ENCODE data around the gene CNTNAP2.
"Not testable (repeated sequence)": the region's sequence is repeated elsewhere in the genome, so short reads cannot be mapped to it uniquely, and the experiment has no call there.

The CNTNAP2 gene

DNA sequence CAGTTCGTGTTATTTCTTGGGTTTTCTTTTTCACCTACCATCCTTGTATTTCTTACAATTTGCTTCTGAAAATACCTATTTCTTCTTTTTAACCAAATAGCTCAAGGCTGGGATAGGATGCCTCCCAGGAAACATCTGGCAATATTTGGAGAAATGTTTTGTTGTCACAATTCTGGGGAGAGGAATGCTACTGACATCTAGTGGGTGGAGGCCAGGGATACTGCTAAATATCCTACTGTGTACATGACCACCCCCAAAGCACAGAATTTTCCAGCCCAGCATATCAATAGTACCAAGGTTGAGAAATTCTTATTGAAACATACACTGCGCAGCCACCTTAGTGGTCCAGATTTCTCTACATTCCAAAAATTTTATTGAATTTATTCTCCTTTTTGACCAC is 55.5 kb downstream of the CNTNAP2 start:
- no peak for DNase-seq

DNA sequence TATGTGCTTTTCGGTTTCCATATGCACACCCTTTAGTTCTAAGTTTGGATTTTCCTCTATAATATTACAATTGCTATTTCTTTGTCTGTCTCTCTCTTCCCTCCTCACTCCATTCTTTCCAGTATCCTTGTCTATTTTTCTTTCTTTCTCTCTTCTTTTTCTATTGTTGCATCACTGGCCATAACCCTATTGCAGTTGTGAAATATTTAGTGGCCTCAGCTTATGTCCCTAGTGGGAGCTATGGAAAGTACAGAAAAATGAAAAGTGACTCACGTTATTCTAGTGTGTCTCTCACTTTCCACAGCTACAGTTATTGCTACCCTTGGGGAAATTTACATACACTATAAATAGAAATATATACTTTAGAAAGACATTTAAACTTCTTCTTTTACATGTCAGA is 59.1 kb downstream of the CNTNAP2 start:
- no peak for DNase-seq

DNA sequence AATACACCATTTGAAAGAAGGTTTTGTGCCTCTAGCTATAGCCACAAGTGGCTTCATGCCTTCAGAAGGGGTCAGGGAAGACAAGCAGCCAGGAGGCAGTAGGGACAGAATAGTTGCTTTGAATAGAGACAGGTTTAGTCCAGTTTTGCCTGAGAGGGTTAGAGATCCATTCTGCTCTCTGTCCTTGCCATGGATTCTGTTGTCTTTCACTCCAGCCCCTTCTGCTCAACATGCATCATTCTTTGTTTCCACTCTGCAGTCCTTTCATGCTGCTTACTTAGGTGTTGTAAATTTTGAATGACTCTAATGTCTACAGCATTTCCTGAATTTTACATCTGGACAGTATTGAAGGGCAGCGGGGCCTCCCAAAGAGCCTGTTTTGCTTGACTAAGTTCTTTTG is 60.3 kb downstream of the CNTNAP2 start:
- no peak for DNase-seq

DNA sequence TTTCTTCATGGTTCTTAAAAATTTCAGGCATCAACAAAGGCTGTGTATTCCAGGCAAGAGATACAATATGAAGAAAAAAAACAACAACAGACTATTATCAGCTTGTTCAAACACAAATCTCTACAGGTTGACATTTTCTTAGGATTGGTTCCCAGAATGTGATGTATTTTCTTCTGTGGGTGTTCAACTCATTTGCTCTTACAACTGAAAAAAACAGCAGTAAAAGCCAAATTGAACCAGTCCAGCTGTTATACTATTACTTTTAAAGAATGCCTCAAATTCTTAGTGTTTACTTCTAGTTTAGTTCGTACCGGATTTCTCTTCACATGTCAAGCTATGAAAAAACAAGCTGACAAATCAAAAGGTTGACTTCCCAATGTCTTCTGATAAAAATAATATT is 60.7 kb downstream of the CNTNAP2 start:
- DNase-seq = no peak

DNA sequence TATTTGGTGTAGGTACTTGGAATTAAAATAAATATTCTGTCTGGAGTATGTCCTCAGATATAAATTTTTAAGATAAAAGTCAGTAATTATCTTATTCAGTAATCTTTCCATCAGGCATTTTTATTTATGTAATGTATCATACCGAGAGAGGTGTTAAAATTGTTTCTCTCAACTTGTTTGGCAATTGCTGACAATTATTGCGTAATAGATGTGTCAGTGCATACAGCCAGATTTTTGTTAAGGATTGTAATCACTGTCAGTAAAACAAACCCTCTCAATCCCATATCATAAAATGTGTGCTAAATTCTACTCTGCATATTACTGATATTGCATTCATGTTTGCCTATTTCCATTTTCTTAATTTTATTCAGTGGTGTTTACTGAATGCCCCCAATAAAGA is 69.2 kb downstream of the CNTNAP2 start:
- DNase-seq = no peak

DNA sequence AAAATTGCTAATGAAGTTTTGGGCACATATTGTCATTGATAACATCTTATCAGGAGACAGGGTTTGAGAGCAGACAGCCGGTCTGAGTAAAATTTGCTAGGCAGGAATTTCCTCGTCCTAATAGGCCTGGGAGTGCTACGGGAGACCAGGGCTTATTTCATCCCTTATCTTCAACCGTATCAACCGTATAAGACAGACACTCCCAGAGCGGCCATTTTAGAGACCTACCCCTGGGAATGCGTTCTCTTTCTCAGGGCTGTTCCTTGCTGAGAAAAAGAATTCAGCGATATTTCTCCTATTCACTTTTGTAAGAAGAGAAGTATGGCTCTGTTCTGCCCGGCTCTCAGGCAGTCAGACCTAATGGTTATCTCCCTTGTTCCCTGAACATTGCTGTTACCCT is 74.8 kb downstream of the CNTNAP2 start:
- DNase-seq = not testable (repeated sequence)

DNA sequence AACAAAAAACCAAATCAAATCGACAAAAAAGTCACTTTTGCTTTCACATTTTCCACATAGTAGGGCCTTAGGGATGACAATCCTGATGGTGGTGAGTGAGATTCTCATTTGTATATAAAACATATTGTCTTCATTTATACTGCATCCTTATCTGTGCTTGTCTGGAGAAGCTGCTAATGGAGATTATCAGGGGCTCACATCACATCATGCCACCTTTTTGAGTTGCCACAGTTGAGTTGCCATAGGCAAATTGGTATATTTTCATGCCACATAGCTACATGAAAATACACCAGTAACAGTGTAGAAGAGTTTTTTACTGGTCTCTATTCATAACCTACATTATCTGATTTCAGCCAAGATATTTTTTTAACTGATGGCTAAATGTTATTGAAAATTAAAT is 85.3 kb downstream of the CNTNAP2 start:
- no peak for DNase-seq

DNA sequence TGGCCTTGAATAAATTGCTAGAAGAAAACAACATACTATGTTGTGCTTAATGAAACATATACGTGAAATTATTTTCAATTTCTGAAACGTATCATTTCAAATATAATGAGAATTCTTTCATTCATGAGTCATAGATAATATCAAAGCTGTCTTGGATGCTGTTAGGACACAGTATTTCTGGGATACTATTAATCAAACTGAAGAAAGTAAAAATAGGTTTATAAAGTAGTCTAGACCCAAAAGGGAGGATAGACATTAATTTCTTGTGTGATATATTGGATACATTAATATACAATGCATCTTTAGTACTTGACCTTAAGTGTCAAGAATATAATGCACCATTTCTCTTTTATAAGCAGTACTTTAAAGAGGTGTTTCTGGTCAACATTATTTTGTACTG is 89.7 kb downstream of the CNTNAP2 start:
- DNase-seq = no peak

DNA sequence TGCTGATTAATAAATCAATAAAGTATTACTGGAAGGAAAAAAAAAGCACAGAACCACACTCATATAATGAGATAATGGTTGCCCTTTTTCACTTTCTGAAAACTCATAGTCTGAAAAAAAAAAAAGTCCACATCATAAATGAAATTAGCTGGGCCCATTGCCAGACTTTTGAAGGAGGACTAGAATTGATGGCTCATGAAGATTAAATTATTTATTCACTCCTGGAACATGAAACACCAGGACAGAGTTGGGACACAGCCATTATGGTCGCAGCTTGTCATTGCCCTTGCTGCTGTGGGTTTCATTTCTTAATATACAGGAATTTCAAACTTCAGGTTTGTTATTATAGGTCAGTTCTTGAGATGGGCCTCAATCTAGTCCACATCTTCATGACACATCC is 91.9 kb downstream of the CNTNAP2 start:
- no peak for DNase-seq

DNA sequence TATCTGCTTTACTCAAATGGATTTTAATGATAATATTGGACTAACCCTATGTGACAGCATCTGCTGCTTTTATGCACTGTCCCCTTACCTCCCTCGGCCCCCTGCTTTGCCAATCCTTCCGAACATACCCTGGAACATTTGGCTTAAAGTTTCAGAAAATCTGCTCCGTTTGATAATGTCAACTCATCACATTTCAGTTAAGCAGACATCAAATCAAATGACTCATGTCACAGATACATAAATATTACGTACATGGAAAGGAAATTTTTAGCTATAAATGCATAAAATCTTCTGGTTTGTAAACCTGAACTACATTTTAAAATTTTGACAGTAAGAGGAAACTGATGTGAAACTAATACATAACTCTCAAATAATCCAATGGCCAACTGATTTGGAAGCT is 98.2 kb downstream of the CNTNAP2 start:
- no peak for DNase-seq

DNA sequence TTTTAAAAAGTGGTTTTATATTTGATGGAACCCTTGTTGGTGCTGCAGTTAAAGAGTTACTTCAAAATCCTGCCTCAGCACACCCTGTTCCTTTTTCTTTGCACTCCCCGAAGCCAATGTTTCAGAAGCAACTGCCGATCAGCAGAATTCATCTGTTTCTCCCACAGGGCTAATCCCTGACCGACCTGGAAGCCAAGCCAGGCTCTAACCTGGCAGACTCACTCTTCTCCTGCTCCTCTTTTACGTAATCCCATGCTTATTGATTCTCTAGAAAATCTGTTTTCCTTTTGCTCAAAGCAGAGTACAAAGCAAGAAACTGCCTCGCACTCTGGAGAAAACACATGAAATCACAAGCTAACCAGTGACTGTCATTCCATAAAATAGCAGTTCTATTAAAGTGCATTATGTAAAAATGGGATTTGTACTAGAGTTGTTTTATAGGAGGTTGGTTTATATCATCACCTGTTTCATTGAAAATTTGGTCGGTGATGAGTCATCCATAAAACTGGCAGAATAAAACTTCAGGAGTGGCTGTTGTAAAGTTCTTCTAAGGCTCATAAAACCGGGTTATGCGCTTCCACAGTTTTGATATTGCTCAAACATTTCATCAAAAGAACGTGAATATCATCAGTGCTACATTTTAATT is 99.9 kb downstream of the CNTNAP2 start:
- no peak for DNase-seq

DNA sequence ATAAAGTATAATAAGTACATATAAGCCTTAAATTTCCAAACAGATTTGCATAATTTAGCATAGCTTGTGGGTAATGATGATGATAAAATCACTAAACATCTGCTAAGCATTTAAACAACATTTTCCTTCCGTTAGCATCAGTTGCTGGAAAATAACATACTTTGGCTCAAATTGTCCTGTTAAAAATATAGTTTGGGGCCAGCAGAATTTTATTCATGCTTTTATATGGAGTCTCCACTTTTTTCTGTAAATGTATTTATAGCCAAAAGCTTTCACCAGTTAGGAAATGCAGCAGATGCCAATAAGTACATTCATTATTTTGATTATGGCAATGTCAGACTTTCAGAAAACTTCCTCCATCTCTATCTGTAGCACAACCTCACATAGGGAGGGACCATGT is 107.2 kb downstream of the CNTNAP2 start:
- DNase-seq = no peak

DNA sequence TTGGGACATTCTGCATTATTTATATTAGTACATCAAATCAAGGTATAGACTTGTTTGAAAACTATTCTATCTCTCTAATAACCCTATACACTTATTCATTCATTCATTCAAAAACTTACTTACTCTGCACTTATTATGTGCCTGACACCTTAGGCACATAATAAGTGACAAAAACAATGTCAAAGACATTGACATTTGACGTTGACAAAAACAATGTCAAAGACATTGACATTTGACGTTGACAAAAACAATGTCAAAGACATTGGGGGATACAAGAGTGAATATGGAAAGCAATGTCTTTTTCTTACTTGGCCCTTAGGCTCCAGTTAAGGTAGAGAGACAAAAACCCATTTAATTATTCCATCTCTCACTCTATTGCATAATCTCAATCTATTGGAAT is 116.0 kb downstream of the CNTNAP2 start:
- no peak for DNase-seq

DNA sequence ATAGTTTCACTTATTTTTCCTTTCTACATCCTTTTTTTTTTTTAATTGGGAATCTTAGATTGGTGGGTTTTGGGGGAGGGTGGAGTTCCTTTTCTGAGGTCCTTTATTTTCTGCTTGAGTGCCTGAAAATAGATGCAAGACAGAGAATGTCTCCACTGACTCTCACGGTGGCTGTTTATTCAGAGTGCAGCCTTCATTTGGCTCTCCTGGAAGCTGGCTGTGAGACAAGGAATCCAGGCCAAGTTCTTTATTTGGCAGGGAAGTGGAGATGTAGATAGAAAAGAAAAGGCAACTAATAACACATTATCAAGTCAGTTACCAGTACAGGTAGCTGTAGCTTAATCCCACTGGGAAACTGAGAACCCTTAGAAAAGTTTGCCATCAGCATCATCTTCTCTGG is 118.6 kb downstream of the CNTNAP2 start:
- DNase-seq = no peak

DNA sequence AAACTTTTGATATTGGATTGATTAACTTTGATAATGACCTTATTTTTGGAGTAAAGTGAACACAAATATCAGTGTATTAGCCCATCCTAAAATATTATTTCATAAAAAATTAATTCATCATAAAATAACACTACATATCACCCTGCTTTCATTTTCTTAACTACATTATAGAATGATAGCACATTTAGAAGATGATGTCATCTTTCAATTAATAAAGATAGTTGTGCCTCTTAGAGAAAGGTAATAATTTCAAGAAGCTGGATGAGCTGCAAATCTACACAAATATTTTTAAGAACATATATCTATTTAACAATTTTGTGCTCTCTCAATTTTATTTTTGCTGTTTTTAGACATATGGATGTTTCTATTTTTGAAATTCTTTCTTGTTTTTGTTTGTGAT is 126.1 kb downstream of the CNTNAP2 start:
- DNase-seq = no peak

DNA sequence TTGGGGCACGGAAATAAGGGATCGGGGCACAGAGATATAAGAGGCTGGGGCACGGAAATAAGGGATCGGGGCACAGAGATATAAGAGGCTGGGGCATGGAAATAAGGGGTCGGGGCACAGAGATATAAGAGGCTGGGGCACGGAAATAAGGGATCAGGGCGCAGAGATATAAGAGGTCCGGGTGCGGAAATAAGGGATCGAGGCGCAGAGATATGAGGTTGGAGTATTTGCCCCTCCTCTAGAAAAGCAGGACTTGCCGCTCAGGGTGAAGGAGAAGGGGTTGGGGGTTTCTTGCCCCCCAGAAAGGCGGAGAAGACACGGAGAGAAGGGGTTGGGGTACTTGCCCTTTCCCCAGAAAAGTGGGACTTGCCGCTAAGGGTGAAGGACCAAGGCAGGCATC is 131.4 kb downstream of the CNTNAP2 start:
- not testable (repeated sequence) for DNase-seq

DNA sequence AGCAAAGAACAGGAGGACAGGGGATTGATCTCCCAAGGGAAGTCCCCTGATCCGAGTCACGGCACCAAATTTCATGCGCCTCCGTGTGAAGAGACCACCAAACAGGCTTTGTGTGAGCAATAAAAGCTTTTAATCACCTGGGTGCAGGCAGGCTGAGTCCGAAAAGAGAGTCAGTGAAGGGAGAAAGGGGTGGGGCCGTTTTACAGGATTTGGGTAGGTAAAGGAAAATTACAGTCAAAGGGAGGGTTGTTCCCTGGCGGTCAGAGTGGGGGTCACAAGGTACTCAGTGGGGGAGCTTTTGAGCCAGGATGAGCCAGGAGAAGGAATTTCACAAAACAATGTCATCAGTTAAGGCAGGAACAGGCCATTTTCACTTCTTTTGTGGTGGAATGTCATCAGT is 132.1 kb downstream of the CNTNAP2 start:
- DNase-seq = not testable (repeated sequence)

DNA sequence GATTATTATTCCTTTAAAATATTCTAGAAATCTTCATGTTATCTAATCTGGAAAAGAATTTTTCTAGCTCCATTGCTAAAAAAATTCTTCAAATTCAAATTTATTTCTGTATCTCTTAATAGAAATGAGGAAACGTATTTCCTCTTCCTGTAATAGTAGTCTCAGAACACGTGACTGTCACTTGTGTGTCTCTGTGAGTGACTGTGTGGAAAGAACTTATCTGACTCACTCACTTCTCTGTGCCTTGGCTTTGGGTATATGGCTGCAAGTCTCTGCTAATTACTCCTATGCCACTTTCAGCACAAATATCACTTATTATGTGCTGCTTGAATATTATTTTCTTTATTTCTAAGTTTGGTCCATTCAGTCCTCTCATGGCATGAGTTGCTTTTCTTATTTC is 132.7 kb downstream of the CNTNAP2 start:
- no peak for DNase-seq

DNA sequence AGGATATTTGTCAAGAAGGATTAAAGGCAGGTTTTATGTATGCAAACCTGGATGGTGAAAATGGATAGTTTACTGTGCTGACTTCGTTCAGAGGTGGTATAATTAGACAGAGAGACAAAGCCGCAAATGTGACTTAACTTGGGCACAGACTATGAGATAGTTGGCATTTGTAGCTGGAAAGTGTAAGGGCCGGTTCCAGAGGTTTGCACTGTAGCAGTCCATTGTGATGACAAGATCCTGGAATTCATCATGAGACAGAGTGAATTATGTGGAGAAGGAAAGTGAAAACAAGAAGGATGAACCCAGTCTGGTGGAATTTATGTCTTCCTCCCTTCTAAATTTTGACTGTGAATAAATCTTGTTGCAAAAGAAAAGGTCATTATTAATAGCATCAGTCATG is 139.0 kb downstream of the CNTNAP2 start:
- no peak for DNase-seq

DNA sequence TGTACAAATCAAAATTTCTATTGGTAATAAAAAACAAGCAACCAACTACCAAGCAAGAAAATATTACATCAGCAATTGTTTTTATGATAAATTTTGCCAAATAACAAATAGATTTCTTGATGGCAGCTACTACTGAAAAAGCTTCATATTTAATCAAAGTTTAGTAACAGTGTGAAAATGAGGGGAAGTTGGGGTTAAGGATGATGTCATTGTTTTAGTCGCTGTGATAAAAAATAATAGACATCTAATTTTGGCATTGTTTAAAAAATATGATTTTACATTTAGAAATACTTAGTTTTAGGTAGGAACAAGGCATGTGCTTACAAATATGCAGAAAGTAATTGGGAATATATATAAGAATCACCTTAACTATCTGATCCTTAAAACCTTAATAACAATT is 145.9 kb downstream of the CNTNAP2 start:
- no peak for DNase-seq

DNA sequence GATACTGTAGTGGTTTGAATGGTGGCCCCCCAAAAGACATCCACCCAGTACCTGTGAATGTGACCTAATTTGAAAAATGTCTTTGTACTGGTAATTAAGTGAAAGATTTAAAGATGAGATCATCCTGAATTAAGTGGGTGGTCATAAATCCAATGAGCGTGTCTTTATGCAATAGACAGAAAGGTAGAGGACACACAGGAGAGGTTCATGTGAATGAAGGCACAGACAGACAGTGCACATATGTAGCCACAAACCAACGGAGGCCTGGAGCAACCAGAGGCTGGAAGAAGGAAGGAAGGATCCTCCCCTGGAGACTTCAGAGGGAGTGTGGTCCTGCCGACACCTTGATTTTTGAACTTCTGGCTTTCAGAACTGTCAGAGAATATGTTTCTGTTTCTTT is 160.3 kb downstream of the CNTNAP2 start:
- no peak for DNase-seq

DNA sequence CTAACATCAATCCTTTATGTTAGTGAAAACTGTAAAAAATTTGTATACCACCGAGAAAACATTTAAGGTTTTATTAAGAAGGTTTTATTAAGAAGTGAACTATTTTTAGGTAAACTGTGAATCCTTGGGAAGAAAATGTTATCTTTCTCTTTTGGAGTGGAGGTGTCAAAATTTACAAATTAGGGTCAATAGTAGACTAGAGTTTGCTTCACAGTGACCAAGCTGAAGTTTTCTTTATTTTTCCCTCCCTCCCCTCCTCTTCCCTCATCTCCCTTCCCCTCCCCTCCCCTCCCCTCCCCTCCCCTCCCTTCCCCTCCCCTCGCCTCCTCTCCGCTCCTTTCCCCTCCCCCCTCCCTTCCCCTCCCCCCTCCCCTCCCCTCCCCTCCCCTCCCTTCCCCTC is 168.8 kb downstream of the CNTNAP2 start:
- DNase-seq = no peak

DNA sequence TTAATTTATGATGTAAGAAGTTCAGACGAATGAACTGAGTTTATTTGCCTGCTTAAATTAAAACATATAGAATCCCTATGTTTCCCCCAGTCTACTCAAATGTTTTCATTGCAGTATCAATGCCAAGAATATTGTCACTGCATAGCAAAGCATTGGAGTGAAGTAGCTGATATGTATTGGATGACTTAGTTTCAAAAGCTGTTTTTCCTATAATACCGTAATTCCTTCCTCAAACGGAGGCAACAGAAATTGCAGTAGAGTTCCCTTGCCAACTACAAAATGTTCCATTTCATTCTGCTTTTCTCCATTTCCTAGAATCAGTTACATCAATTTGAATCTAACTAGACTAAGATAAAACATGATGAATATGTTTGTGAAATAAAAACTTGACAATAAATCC is 174.1 kb downstream of the CNTNAP2 start:
- no peak for DNase-seq

DNA sequence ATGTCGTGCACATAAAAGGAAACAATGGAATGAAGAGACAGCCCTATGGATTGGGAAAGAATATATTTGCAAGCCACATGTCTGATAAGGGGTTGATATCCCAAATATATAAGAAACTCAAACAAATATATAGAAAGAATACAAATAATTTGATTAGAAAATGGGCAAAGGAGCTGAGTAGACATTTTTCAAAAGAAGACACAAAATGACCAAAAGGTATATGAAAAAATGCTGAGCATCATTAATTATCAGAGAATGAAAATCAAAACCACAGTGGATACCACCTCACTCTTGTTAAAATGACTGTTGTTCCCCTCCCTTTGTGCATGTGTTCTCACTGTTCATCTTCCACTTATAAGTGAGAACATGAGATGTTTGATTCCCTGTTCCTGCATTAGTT is 175.3 kb downstream of the CNTNAP2 start:
- DNase-seq = no peak

DNA sequence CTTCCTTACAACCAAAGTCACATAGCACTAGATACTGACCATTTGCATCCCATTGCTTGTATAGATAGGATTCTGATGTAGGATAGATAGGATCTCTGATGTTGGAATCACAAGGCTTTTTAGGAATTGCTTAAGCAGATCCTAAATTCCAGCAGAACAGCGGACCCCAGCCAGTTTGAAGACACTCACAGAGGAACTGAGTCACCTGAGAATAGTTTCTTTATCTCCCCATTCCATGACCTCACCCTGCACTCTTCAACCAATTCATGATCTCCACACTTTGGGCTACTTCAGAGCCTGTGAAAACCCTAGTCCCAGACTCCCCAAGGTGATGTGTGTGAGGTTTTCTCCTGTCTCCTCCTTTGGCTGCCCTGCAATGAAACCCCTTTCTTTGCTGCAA is 179.4 kb downstream of the CNTNAP2 start:
- no peak for DNase-seq

DNA sequence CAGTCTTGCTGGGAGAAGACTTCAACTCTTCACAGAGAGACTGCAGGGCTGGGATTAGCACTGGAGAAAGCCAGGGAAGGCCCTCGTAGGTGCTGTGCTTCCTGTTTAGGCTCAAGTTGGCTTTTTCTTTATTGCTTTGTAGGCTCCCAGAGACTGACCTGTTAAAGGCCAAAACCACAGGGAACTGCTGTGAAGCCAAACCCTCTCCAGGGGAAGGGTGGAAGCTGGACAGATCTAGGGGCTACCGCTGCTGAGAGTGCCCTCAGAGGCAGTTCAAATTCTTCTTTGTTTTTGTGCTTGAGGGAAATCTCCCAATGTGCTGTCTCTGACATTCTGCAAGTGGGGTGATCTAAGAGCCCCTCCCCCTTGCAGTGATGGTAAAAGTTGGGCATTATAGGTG is 198.4 kb downstream of the CNTNAP2 start:
- DNase-seq = no peak
